Endothelial cell of umbilical vein (primary cell): ENCODE data around the gene CASKIN2. TPM values are rescaled to one million over a fixed set of nuclear protein-coding genes. Genes with fewer than 3 reads are reported as not detected.

ENCODE experiments used
- BruUV-seq: library from RNA; stranded (reverse); fragments of 400-500 nt; replicated peaks from 2 replicates; lab custom pipeline; 2021; lab: Mats Ljungman, UMichigan
- CTCF ChIA-PET: fragments of 300-600, 350-600 bp; sonication (Branson Sonifier 250); formaldehyde crosslinking; loops from one replicate; lab custom pipeline; 2021; ENCODE audit warnings: antibody characterized with exemption, inconsistent platforms; lab: Charles Lee
- POLR2A ChIA-PET: fragments of 300-600, 350-600 bp; sonication (Branson Sonifier 250); formaldehyde crosslinking; loops from one replicate; lab custom pipeline; 2021; ENCODE audit warnings: antibody characterized with exemption, inconsistent platforms; lab: Charles Lee
- DNase-seq: peaks from one replicate; pipeline ENCODE4 v3.0.0-alpha.2; 2011; ENCODE audit warnings: low read depth, low spot score
- FAIRE-seq: peaks from 2 replicates; lab custom pipeline; 2011; peaks lifted over from hg19 to GRCh38; lab: Jason Lieb, UNC
- H2AFZ ChIP-seq: 2 replicates; pipeline ENCODE4 v1.6.0; 2012; ENCODE audit warnings: low read depth, low read length, control low read depth, inconsistent platforms
- H3K27ac ChIP-seq: 2 replicates; pipeline ENCODE4 v1.5.1; 2011; ENCODE audit warnings: low read depth, mild to moderate bottlenecking, control low read depth, low read length, moderate library complexity; ENCODE audit not compliant: insufficient read depth
- H3K27me3 ChIP-seq, 2 experiments: 2 replicates each; pipeline versions ENCODE4 v1.6.0 to v1.6.1; 2011; ENCODE audit warnings: low read length in 2 of 2, mixed read lengths in 1 of 2; ENCODE audit not compliant: control insufficient read depth in 2 of 2, insufficient read depth in 2 of 2
- H3K36me3 ChIP-seq, 2 experiments: 2 replicates in 1 of 2; 3 replicates in 1 of 2; pipeline ENCODE4 v1.5.1; 2011; ENCODE audit warnings: low read length in 2 of 2, mild to moderate bottlenecking in 1 of 2, moderate library complexity in 1 of 2; ENCODE audit not compliant: control insufficient read depth in 2 of 2, insufficient read depth in 2 of 2; ENCODE audit errors: extremely low read depth in 1 of 2
- H3K4me1 ChIP-seq: 3 replicates; pipeline ENCODE4 v1.5.1; 2011; ENCODE audit warnings: mild to moderate bottlenecking, low read length; ENCODE audit not compliant: control insufficient read depth, insufficient read depth; ENCODE audit errors: extremely low read depth
- H3K4me2 ChIP-seq: 2 replicates; pipeline ENCODE4 v1.6.1; 2011; ENCODE audit warnings: low read length, control low read depth, mixed read lengths; ENCODE audit not compliant: insufficient read depth
- H3K4me3 ChIP-seq, 3 experiments: fragments of 200-600 bp in 1 of 3; sonication (generic), shearing (Covaris generic) in 1 of 3; replicated peaks in 1 of 3; 2 replicates each; pipeline ENCODE4 v1.5.1; 2011 to 2016; ENCODE audit warnings: control low read depth in 3 of 3, low read length in 3 of 3, mild to moderate bottlenecking in 2 of 3, inconsistent platforms in 1 of 3, low read depth in 1 of 3, moderate library complexity in 1 of 3; ENCODE audit not compliant: insufficient read depth in 1 of 3
- H3K79me2 ChIP-seq: 2 replicates; pipeline ENCODE4 v1.6.0; 2012; ENCODE audit warnings: low read length, inconsistent platforms; ENCODE audit not compliant: control insufficient read depth, insufficient read depth
- H3K9ac ChIP-seq: replicated peaks from 2 replicates; pipeline ENCODE3; 2011; ENCODE audit warnings: low read length, control low read depth; ENCODE audit not compliant: insufficient read depth; ENCODE audit errors: extremely low read depth
- H3K9me1 ChIP-seq: replicated peaks from 3 replicates; pipeline ENCODE4 v1.6.0; 2011; ENCODE audit warnings: mild to moderate bottlenecking, low read length; ENCODE audit not compliant: control insufficient read depth, insufficient read depth; ENCODE audit errors: extremely low read depth
- H3K9me3 ChIP-seq: replicated peaks from 2 replicates; pipeline ENCODE4 v1.5.1; 2012; ENCODE audit warnings: low read length, inconsistent platforms; ENCODE audit not compliant: control insufficient read depth, insufficient read depth
- H4K20me1 ChIP-seq: replicated peaks from 2 replicates; pipeline ENCODE3; 2011; ENCODE audit warnings: mild to moderate bottlenecking, low read length; ENCODE audit not compliant: control insufficient read depth, insufficient read depth; ENCODE audit errors: extremely low read depth
- CTCF ChIP-seq, 2 donors: IDR thresholded peaks; 1 replicate in 1 of 2; 2 replicates in 1 of 2; pipeline ENCODE4 v1.5.1; 2011; ENCODE audit warnings: low read length in 2 of 2, mild to moderate bottlenecking in 2 of 2, moderate library complexity in 2 of 2, control low read depth in 1 of 2, inconsistent platforms in 1 of 2, low read depth in 1 of 2; ENCODE audit not compliant: insufficient read depth in 1 of 2; ENCODE audit errors: extremely low read depth in 1 of 2
- FOS ChIP-seq: IDR thresholded peaks from 2 replicates; pipeline ENCODE4 v1.6.1; 2011; ENCODE audit warnings: mild to moderate bottlenecking, low read length, moderate library complexity, borderline replicate concordance; ENCODE audit not compliant: insufficient read depth
- JUN ChIP-seq: IDR thresholded peaks from 2 replicates; pipeline ENCODE4 v1.6.1; 2011; ENCODE audit warnings: borderline replicate concordance, low read depth; ENCODE audit not compliant: insufficient read length, insufficient read depth
- POLR2AphosphoS5 ChIP-seq: IDR thresholded peaks from 2 replicates; pipeline ENCODE4 v1.6.1; 2012; ENCODE audit warnings: low read depth, mild to moderate bottlenecking, control low read depth, low read length, moderate library complexity; ENCODE audit not compliant: insufficient read depth
- dilution Hi-C: fragments of 300-500 bp; cut with MboI; formaldehyde crosslinking; loops from one replicate; pipeline ENCODE4 v1.15.0; 2019; ENCODE audit warnings: low sequenced_read_pairs; ENCODE audit not compliant: extremely low pct_ligation_motif_present
- intact Hi-C: fragments of 100-400 bp; cut with micrococcal nuclease; formaldehyde crosslinking; loops from one replicate; pipeline ENCODE4 v1.10.0; 2022
- polyA plus RNA-seq, 4 experiments: library from polyadenylated mRNA; depleted of rRNA in 3 of 4; stranded (reverse) in 3 of 4; unstranded in 1 of 4; fragments of >200 nt; gene quantifications; 2 replicates each; pipeline versions ENCODE4 v1.2.1 to v1.2.3, GENCODE V29; 2011 to 2012; ENCODE audit warnings: missing spikeins in 1 of 4
- total RNA-seq: library from RNA; stranded (reverse); gene quantifications from 2 replicates; pipeline ENCODE4 v1.2.3, GENCODE V29; 2021

The CASKIN2 gene
- total and polyA plus RNA-seq, 2 donors (not counting 3 experiments of a cell fraction or from before 2014, with no cell fraction given), result 13.0 to 37.6 TPM

DNA sequence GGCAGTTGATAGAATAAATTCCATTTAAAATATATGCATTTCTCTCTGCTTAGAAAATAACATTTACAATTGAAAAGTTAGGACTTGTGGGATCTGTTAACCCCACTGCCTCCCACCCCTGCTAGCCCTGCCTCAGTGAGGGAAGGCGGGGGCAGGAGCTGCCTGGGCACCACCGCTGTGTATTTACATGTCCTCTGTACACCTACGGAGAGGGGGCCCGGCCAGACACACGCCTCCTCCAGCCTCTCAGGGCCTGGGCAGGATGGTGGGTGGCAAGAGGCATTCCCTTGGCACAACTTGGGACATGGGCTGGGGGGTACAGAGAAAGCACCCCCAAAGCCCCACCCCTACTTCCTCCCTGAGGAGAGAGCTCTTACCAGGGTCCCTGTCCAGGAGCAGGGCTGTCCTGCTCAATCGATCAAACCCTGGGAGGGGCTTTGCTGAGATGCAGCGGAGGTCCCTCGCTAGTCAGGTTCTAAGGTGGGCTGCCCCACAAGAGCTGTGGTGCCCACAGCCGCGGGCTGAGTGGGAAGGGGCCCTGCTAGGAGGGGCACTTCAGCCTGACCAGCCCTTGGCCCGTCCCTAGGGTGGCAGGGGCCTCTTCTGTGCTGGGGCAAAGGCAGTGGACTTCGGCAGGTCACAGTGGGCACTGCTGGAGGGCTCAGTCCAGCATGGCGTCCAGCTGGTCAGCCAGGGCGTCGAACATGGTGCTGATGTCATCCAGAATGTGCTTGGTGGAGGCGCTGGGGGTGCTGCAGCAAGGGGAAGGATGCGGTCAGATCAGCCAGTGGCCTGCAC, 14.7 kb downstream of the CASKIN2 start:
- no peak overlapping the region for H3K4me2 ChIP-seq
- intact Hi-C loops, result no loop called here
- peaks cover 3% of the 10 kb centered on the region for H3K4me1 ChIP-seq
- POLR2A ChIA-PET, result no interaction called here
- H3K9me3 ChIP-seq, result no peaks in the 10 kb centered on the region
- H3K27ac ChIP-seq, result no peak overlapping the region
- H2AFZ ChIP-seq, result no peak overlapping the region
- TF ChIP-seq JUN, result no peak
- peaks cover 0 to 36% of the 10 kb centered on the region in 2 experiments for H3K36me3 ChIP-seq
- H3K9me1 ChIP-seq, result no peaks in the 10 kb centered on the region
- TSS peak; percentile 54 for BruUV-seq
- H3K27me3 ChIP-seq, result no peaks in the 10 kb centered on the region
- H4K20me1 ChIP-seq, result no peaks in the 10 kb centered on the region
- dilution Hi-C loops, result no loop called here
- H3K9ac ChIP-seq, result no peak overlapping the region
- H3K4me3 ChIP-seq, result no peak overlapping the region
- DNase-seq, result no peak
- no peaks in the 10 kb centered on the region for H3K79me2 ChIP-seq
- no peak for FAIRE-seq
- CTCF ChIA-PET, result no interaction called here

DNA sequence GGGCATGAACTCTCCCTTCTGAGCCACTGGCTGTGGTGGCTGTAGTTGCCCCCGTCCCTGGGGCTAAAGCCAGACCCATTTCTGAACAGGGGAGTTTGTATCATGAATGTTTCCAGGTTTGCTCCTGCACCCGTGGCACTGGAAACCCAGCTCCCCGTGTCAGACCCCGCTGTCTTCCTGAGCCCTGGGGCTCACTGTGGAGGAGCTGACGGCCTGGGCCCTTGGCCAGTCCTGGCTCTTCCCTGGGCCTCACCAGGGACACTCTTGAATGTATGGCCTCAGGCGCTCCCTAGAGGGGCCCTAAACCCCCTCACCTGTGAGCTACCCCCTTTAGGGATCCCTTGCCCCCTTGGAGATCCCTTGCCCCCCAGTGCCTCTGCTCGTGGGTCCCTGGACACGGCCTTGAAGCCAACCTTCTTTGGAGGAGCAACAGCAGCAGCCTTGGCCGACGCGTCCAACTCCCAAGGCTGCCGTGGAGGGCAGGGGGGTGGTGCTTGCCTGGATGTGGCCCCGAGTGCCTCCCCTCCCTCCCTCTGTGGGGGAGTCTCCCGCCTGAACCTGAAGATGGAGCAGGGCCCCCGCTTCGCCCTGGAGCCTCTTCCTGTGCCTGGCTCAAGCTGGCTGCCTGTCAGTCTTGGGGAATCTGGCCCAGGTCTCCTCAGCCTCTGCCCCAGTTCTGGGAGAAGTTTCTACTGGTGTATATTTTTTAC, 15.9 kb downstream of the CASKIN2 start:
- CTCF ChIA-PET, result interaction anchor here (0.6 to 0.8 kb wide), 3 partner anchors 13 to 20 kb away, joined by 3 read pairs; partner anchors contain the start of gene TSEN54
- TF ChIP-seq FOS (no peak), POLR2AphosphoS5 (no peak), CTCF (IDR thresholded peaks at IDR 0.05; ENCODE audit: extremely low read depth in 1 of 2, insufficient read depth in 1 of 2, low read depth in 1 of 2, low read length in 2 of 2) (no peak)
- no peak overlapping the region for H3K27ac ChIP-seq

More for the DNA sequence above, 15.9 kb downstream of the CASKIN2 start:
- intact Hi-C loops (no loop called here), dilution Hi-C loops (no loop called here)
- Histone ChIP-seq H3K36me3 (peaks cover 0 to 38% of the 10 kb centered on the region in 2 experiments), H3K4me3 (no peak overlapping the region), H3K4me1 (peaks cover 3% of the 10 kb centered on the region), H3K27me3 (no peaks in the 10 kb centered on the region), H2AFZ (no peak overlapping the region), H3K79me2 (no peaks in the 10 kb centered on the region), H3K9ac (no peak overlapping the region), H4K20me1 (no peaks in the 10 kb centered on the region), H3K9me3 (no peaks in the 10 kb centered on the region), H3K9me1 (no peaks in the 10 kb centered on the region), H3K4me2 (no peak overlapping the region)
- BruUV-seq, result TSS peak; percentile 55
- DNase-seq, result no peak
- POLR2A ChIA-PET, result no interaction called here
- no peak for FAIRE-seq
